Bronchial epithelial cell (primary cell): Measurements from ENCODE around the gene ITPRIP. TPM values are rescaled to one million over a fixed set of nuclear protein-coding genes. Genes with fewer than 3 reads are reported as not detected.

Source experiments
- DNase-seq: peaks from one replicate; pipeline ENCODE4 v3.0.0-alpha.2; 2010; ENCODE audit warnings: low read depth
- FAIRE-seq: peaks from 2 replicates; lab custom pipeline; 2011; peaks lifted over from hg19 to GRCh38; lab: Jason Lieb, UNC
- H3K27me3 ChIP-seq: 2 replicates; pipeline ENCODE4 v1.5.1; 2011; ENCODE audit warnings: low read length; ENCODE audit not compliant: control insufficient read depth, insufficient read depth
- H3K36me3 ChIP-seq: 2 replicates; pipeline ENCODE4 v1.5.1; 2011; ENCODE audit warnings: low read length; ENCODE audit not compliant: control insufficient read depth, insufficient read depth
- H3K4me3 ChIP-seq: 2 replicates; pipeline ENCODE4 v1.5.1; 2011; ENCODE audit warnings: mild to moderate bottlenecking, low read depth, low read length, control low read depth
- CTCF ChIP-seq: IDR thresholded peaks from 2 replicates; pipeline ENCODE4 v1.5.1; 2011; ENCODE audit warnings: mild to moderate bottlenecking, moderate library complexity, low read length, control low read depth, inconsistent platforms; ENCODE audit not compliant: insufficient read depth, severe bottlenecking
- total RNA-seq: library from RNA; depleted of rRNA; stranded (reverse); fragments of >200 nt; gene quantifications from 2 replicates; pipeline ENCODE4 v1.2.1, GENCODE V29; 2014

The ITPRIP gene
- total RNA-seq, 1 donor from 2014 or later, result 12.9 TPM

GRCh38 chr10:104323760-104324201 lies 14.5 kb downstream of the ITPRIP start:
- Histone ChIP-seq H3K4me3 (no peak overlapping the region), H3K36me3 (peaks cover 18% of the 10 kb centered on the region), H3K27me3 (no peaks in the 10 kb centered on the region)
- no peak for TF ChIP-seq CTCF
- FAIRE-seq, result no peak
- no peak for DNase-seq

- DNase-seq (no peak), FAIRE-seq (no peak)
- Histone ChIP-seq H3K4me3 (no peak overlapping the region), H3K36me3 (peaks cover 18% of the 10 kb centered on the region), H3K27me3 (no peaks in the 10 kb centered on the region)
- TF ChIP-seq CTCF, result no peak
These were observed 15.2 kb downstream of the ITPRIP start for GRCh38 chr10:104323085-104323484.

- peak; percentile 16 for TF ChIP-seq CTCF
- FAIRE-seq, result peak; percentile 86
- Histone ChIP-seq H3K4me3 (no peak overlapping the region), H3K27me3 (no peaks in the 10 kb centered on the region), H3K36me3 (peaks cover 15% of the 10 kb centered on the region)
- DNase-seq, result peak; percentile 87
These were observed 15.9 kb downstream of the ITPRIP start for GRCh38 chr10:104322416-104322782.

GRCh38 chr10:104321725-104322415 lies 16.4 kb downstream of the ITPRIP start:
- H3K4me3 ChIP-seq, result no peak overlapping the region

GRCh38 chr10:104321226-104321625 lies 17.0 kb downstream of the ITPRIP start:
- Histone ChIP-seq H3K27me3 (no peaks in the 10 kb centered on the region), H3K36me3 (peaks cover 9% of the 10 kb centered on the region), H3K4me3 (no peak overlapping the region)
- DNase-seq (no peak), FAIRE-seq (no peak)
- TF ChIP-seq CTCF, result no peak

More at GRCh38 chr10:104321725-104322415, 16.4 kb downstream of the ITPRIP start:
- H3K36me3 ChIP-seq, result peaks cover 12% of the 10 kb centered on the region
- no peak for TF ChIP-seq CTCF
- FAIRE-seq, result peak; percentile 81
- no peak for DNase-seq
- H3K27me3 ChIP-seq, result no peaks in the 10 kb centered on the region
